Pancreas (tissue), 10 donors: ENCODE data around the gene ZFYVE26. TPM values are rescaled to one million over a fixed set of nuclear protein-coding genes. Genes with fewer than 3 reads are reported as not detected.

Source experiments
- ATAC-seq, 4 donors: fragments of 200-7000 bp; cut with Tn5 transposase; one replicate each; pipeline versions ENCODE4 v1.8.0 to v1.9.1; 2020; ENCODE audit warnings: mild to moderate bottlenecking in 4 of 4, moderate library complexity in 4 of 4
- DNase-seq, 6 donors: peaks; one replicate each; pipeline ENCODE4 v3.0.0-alpha.2; 2020
- FAIRE-seq: peaks from 2 replicates; lab custom pipeline; 2012; peaks lifted over from hg19 to GRCh38; lab: Jason Lieb, UNC
- H3K27ac ChIP-seq, 4 donors: fragments of 200-600 bp; sonication (generic); 1 replicate in 3 of 4; 2 replicates in 1 of 4; pipeline versions ENCODE4 v1.5.0 to v1.8.0; 2020
- H3K27me3 ChIP-seq, 4 donors: fragments of 200-600 bp; one replicate each; pipeline ENCODE4 v1.8.0; 2021
- H3K36me3 ChIP-seq, 3 donors: fragments of 200-600 bp; sonication (generic) in 1 of 3; one replicate each; pipeline versions ENCODE4 v1.5.0 to v1.8.0; 2020 to 2021
- H3K4me1 ChIP-seq, 3 donors: fragments of 200-600 bp; one replicate each; pipeline ENCODE4 v1.8.0; 2021
- H3K4me3 ChIP-seq, 4 donors: fragments of 200-600 bp; sonication (generic) in 2 of 4; one replicate each; pipeline versions ENCODE4 v1.5.0 to v1.8.0; 2020 to 2021
- H3K9me3 ChIP-seq, 4 donors: fragments of 200-600 bp; one replicate each; pipeline ENCODE4 v1.8.0; 2021
- CTCF ChIP-seq, 4 donors: fragments of 200-600 bp; sonication (generic) in 3 of 4; IDR thresholded peaks; one replicate each; pipeline versions ENCODE4 v1.5.0 to v1.8.0; 2021; ENCODE audit warnings: antibody characterized with exemption in 4 of 4
- WGBS, 2 donors: extraction: QIAGEN DNeasy Blood & Tissue Kit; methylation state at CpG; one replicate each; pipeline ENCODE4 v1.1.7; 2013; 5-methylcytosine and 5-hydroxymethylcytosine counted together
- intact Hi-C, 3 donors: fragments of 100-400 bp; cut with DNase I; formaldehyde crosslinking; loops; one replicate each; pipeline versions ENCODE4 v1.11.1 to v1.14.2; 2022
- polyA plus RNA-seq, 2 donors: library from polyadenylated mRNA; stranded (reverse); fragments of 200-250 nt; gene quantifications; one replicate each; pipeline ENCODE4 v1.2.3, GENCODE V29; 2013
- total RNA-seq, 6 donors: library from RNA; stranded (reverse); fragmentation: NEBNext Ultra II Directional in 4 of 6; extraction: Animal tissue kit (Norgen Biotek cat#: 25700) in 4 of 6; gene quantifications; one replicate each; pipeline versions ENCODE4 v1.2.1 to v1.2.4, GENCODE V29; 2021 to 2023
- donor health status: healthy with polysubstance abuse.
- donor health status: DM: no; HTN: no; CAD: no; lungs with moderate emphysema.
- donor health status: DM: no; HTN: no; CAD: no.
- donor health status: control.
- donor health status: control.
- donor health status: Bipolar disorder and iron deficiency.
- donor health status: DM: yes; HTN: yes; CAD: no.
- donor health status: DM: no; HTN: no; CAD: no.
- donor health status: DM: no; HTN: no; CAD: no.
- donor health status: DM: yes; HTN: yes; CAD: no.

Gene ZFYVE26
- total and polyA plus RNA-seq, 8 donors = 5.5 to 16.0 (median 7.9) TPM

- no peak for DNase-seq
- 80 to 91% methylated on average over 4 of the region's 4 CpGs for WGBS, 2 donors
Observed at GRCh38 chr14:67733616-67734015, 82.8 kb downstream of the ZFYVE26 start.

GRCh38 chr14:67729072-67729885 is 87.1 kb downstream of the ZFYVE26 start:
- Histone ChIP-seq H3K4me3 (no peak overlapping the region), H3K27me3 (no peaks in the 10 kb centered on the region), H3K9me3 (no peaks in the 10 kb centered on the region), H3K27ac (peak overlapping the region in 1 of 4 donors; percentile 1), H3K36me3 (no peaks in the 10 kb centered on the region), H3K4me1 (no peaks in the 10 kb centered on the region)
- ATAC-seq (peak; percentile 68 to 87 (median 80)), FAIRE-seq (no peak), DNase-seq (peak in 5 of 6 donors; percentile 11 to 60 (median 40))
- intact Hi-C loops = no loop called here
- 33 to 49% methylated on average over 21 of the region's 21 CpGs for WGBS, 2 donors
- no peak for TF ChIP-seq CTCF (IDR thresholded peaks at IDR 0.05)

More at GRCh38 chr14:67733616-67734015, 82.8 kb downstream of the ZFYVE26 start:
- no peaks in the 10 kb centered on the region for H3K27me3 ChIP-seq
- H3K9me3 ChIP-seq = no peaks in the 10 kb centered on the region
- intact Hi-C loops = no loop called here
- no peak overlapping the region for H3K4me3 ChIP-seq
- FAIRE-seq = no peak
- no peak for TF ChIP-seq CTCF (IDR thresholded peaks at IDR 0.05)
- H3K4me1 ChIP-seq = peaks cover 3 to 18% (median 13%) of the 10 kb centered on the region in 3 donors
- no peak overlapping the region for H3K27ac ChIP-seq
- no peak for ATAC-seq
- no peaks in the 10 kb centered on the region for H3K36me3 ChIP-seq

GRCh38 chr14:67728258-67728657 is 88.1 kb downstream of the ZFYVE26 start:
- Histone ChIP-seq H3K27me3 (no peaks in the 10 kb centered on the region), H3K27ac (no peak overlapping the region), H3K9me3 (no peaks in the 10 kb centered on the region), H3K36me3 (no peaks in the 10 kb centered on the region), H3K4me1 (no peaks in the 10 kb centered on the region), H3K4me3 (no peak overlapping the region)
- ATAC-seq (no peak), DNase-seq (no peak), FAIRE-seq (no peak)
- intact Hi-C loops = no loop called here
- no peak for TF ChIP-seq CTCF (IDR thresholded peaks at IDR 0.05)

- no peaks in the 10 kb centered on the region for H3K4me1 ChIP-seq
- FAIRE-seq (no peak), DNase-seq (no peak), ATAC-seq (no peak)
- H3K27ac ChIP-seq = no peak overlapping the region
- H3K27me3 ChIP-seq = no peaks in the 10 kb centered on the region
- H3K9me3 ChIP-seq = no peaks in the 10 kb centered on the region
- no peak overlapping the region for H3K4me3 ChIP-seq
- no peaks in the 10 kb centered on the region for H3K36me3 ChIP-seq
- intact Hi-C loops = no loop called here
- TF ChIP-seq CTCF (IDR thresholded peaks at IDR 0.05) = no peak
- 96 to 98% methylated on average over 7 of the region's 7 CpGs for WGBS, 2 donors
Observed at GRCh38 chr14:67727361-67727760, 89.0 kb downstream of the ZFYVE26 start.

GRCh38 chr14:67725171-67725570 is 91.2 kb downstream of the ZFYVE26 start:
- FAIRE-seq = no peak
- Histone ChIP-seq H3K4me3 (no peak overlapping the region), H3K9me3 (no peaks in the 10 kb centered on the region), H3K36me3 (no peaks in the 10 kb centered on the region), H3K4me1 (no peaks in the 10 kb centered on the region), H3K27me3 (no peaks in the 10 kb centered on the region), H3K27ac (no peak overlapping the region)
- DNase-seq = no peak
- no peak for TF ChIP-seq CTCF (IDR thresholded peaks at IDR 0.05)
- intact Hi-C loops = no loop called here
- ATAC-seq = no peak
- WGBS, 2 donors = 85 to 92% methylated on average over 5 of the region's 5 CpGs
